Stimulated activated CD8-positive, alpha-beta memory T cell treated with anti-CD3 and anti-CD28 coated beads, Interleukin-15, amount 100 ng/mL, for 48 hours (primary cell): ENCODE results near the gene WASHC1.
"Not testable (repeated sequence)": the region's sequence is repeated elsewhere in the genome, so short reads cannot be mapped to it uniquely, and the experiment has no call there.

Experiments
- DNase-seq, 2 donors: peaks; one replicate each; pipeline ENCODE4 v3.0.0-alpha.2; 2020; ENCODE audit warnings: low read depth in 2 of 2

Gene WASHC1, protein sequence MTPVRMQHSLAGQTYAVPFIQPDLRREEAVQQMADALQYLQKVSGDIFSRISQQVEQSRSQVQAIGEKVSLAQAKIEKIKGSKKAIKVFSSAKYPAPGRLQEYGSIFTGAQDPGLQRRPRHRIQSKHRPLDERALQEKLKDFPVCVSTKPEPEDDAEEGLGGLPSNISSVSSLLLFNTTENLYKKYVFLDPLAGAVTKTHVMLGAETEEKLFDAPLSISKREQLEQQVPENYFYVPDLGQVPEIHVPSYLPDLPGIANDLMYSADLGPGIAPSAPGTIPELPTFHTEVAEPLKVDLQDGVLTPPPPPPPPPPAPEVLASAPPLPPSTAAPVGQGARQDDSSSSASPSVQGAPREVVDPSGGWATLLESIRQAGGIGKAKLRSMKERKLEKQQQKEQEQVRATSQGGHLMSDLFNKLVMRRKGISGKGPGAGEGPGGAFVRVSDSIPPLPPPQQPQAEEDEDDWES

DNA sequence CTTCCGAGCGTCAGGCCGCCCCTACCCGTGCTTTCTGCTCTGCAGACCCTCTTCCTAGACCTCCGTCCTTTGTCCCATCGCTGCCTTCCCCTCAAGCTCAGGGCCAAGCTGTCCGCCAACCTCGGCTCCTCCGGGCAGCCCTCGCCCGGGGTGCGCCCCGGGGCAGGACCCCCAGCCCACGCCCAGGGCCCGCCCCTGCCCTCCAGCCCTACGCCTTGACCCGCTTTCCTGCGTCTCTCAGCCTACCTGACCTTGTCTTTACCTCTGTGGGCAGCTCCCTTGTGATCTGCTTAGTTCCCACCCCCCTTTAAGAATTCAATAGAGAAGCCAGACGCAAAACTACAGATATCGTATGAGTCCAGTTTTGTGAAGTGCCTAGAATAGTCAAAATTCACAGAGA is at the start of gene WASHC1:
WASHC1 (minus strand) TSS at position 101 of the 400 bp plus-strand sequence. CDS start 4,457 bp downstream, outside the sequence.
- not testable (repeated sequence) for DNase-seq

GRCh38 chr9:78333-78732 is 49.1 kb upstream of the WASHC1 start:
- DNase-seq: not testable (repeated sequence)

DNA sequence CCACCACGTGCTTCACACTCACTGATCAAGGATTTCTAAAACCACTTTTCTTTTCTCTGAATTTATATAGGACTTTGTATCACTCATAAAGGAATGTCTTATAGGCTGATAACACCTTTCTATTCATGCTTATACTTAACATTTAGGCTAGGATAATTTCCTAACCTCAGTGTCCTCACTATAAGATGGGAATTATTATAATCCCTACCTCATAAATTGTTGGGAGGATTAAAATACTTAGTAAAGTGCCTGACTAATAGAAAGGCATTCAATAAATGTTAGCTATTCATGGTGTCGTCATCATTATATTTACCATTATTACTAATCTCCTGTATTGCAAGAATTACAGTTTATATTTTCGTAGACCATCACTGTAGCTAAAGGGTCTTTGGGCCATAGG is 47.1 kb upstream of the WASHC1 start:
- not testable (repeated sequence) for DNase-seq

DNA sequence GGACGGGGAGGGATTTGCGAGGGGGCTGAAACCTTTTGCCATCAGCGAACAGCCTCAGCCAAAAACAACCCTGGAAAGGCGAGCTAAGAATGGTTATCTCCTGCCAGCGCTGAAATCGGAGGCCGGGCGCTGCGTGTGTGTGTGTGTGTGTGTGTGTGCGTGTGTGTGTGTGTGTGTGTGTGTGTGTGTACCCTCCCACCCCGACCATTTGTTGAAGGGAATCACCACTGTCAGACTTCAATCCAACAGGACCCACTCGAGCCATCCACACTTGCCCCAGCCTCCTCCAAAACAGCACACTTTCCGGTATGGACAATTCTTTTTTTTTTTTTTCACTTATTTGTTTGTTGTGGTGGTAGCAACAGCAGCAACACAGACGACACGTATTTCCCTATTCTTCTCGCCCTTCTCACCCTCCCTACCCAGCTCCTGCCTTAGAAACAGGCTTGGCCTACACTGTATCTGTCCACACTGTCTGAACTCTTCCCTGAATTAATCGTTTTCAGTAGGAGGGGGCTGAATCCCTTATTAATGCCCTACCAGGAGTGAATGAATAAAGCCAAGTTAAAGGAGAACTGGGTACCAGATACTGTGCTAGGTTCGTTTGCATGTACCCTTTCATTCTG is 44.8 kb upstream of the WASHC1 start:
- not testable (repeated sequence) for DNase-seq

- not testable (repeated sequence) for DNase-seq
Observed at GRCh38 chr9:73076-73899, 44.0 kb upstream of the WASHC1 start.

- peak in 1 of 2 donors; percentile 2 for DNase-seq
Observed at GRCh38 chr9:63031-63629, 33.9 kb upstream of the WASHC1 start.

DNA sequence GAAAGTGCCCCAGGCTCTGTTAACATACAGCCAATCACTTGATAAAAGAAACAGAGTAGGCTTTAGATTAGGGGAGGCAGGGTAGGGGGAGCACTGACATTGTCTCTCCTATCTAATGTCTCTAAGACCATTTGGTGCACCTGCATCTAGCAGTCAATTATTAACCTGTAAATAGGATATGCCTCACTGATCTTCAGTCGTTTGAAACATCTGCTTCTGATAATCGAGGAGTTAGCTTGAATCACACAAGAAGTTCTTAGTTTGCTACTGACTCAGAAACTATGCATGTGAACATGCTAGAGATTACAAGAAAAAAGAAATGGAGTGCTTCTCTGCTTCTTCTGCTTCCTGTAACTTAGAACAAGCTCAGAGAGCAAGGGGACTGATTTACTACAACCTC is 23.4 kb upstream of the WASHC1 start:
- not testable (repeated sequence) for DNase-seq

GRCh38 chr9:48190-48842 is 19.1 kb upstream of the WASHC1 start:
- DNase-seq: not testable (repeated sequence)

GRCh38 chr9:46639-47271 is 17.5 kb upstream of the WASHC1 start:
- DNase-seq: not testable (repeated sequence)

- DNase-seq: not testable (repeated sequence)
Observed at GRCh38 chr9:46164-46563, 16.9 kb upstream of the WASHC1 start.

GRCh38 chr9:45180-45878 is 16.1 kb upstream of the WASHC1 start:
- not testable (repeated sequence) for DNase-seq

DNA sequence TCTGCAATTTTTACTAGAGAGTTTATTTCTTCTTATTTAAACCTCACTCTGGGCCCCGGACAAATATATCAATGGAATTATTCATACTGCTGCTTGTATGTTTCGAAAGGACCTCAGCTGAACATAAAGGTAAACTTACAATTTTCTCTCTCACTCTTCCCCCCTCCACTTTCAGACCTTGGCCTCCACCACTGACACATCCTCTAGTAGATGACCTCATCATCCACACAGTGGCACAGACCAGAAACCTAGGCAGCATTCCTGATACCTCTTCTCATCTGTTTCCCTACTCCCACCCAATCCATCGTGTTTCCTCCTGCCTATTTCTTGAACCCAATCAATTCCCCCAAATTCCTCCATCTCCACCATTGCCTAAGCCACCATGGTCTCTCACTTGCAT is 15.2 kb upstream of the WASHC1 start:
- not testable (repeated sequence) for DNase-seq

- DNase-seq: not testable (repeated sequence)
Observed at GRCh38 chr9:43636-44035, 14.4 kb upstream of the WASHC1 start.

- not testable (repeated sequence) for DNase-seq
Observed at GRCh38 chr9:43116-43515, 13.9 kb upstream of the WASHC1 start.

DNA sequence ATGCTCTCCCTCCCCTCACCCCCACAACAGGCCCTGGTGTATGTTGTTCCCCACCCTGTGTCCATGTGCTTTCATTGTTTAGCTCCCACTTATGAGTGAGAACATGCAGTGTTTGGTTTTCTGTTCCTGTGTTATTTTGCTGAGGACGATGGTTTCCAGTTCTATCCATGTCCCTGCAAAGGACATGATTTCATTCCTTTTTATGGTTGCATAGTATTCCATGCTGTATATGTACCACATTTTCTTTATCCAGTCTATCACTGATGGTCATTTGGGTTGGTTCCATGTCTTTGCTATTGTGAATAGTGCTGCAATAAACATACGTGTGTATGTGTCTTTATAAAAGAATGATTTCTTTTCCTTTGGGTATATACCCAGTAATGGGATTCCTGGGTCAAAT is 12.6 kb upstream of the WASHC1 start:
- not testable (repeated sequence) for DNase-seq

GRCh38 chr9:41261-41676 is 12.0 kb upstream of the WASHC1 start:
- DNase-seq: not testable (repeated sequence)

GRCh38 chr9:32308-32707 is 3.1 kb upstream of the WASHC1 start:
- not testable (repeated sequence) for DNase-seq

- DNase-seq: not testable (repeated sequence)
Observed at GRCh38 chr9:28775-29174, 481 bp downstream of the WASHC1 start.

- not testable (repeated sequence) for DNase-seq
Observed at GRCh38 chr9:21621-22020, 7.6 kb downstream of the WASHC1 start.

DNA sequence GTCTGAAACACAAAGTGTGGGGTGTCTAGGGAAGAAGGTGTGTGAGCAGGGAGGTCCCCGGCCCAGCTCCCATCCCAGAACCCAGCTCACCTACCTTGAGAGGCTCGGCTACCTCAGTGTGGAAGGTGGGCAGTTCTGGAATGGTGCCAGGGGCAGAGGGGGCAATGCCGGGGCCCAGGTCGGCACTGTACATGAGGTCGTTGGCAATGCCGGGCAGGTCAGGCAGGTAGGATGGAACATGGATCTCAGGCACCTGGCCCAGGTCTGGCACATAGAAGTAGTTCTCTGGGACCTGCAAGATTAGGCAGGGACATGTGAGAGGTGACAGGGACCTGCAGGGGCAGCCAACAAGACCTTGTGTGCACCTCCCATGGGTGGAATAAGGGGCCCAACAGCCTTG is 12.4 kb downstream of the WASHC1 start:
- DNase-seq: not testable (repeated sequence)
